HepG2 (cell line): ENCODE measurements around the gene MT1A. TPM values are rescaled to one million over a fixed set of nuclear protein-coding genes. Genes with fewer than 3 reads are reported as not detected.

Source experiments
- ATF4 ChIP-seq, 2 experiments: fragments of 450-650 bp in 1 of 2; sonication (generic) in 1 of 2; formaldehyde crosslinking; IDR thresholded peaks; 2 replicates each; pipeline versions ENCODE4 v1.5.0 to v1.8.0; 2020 to 2022; ENCODE audit warnings: mild to moderate bottlenecking in 1 of 2, missing genetic modification reagents in 1 of 2
- BCL6 ChIP-seq: IDR thresholded peaks from 2 replicates; pipeline ENCODE4 v1.6.1; 2016; ENCODE audit warnings: missing genetic modification reagents, missing compliant biosample characterization
- CBFB ChIP-seq: sonication (generic); formaldehyde crosslinking; IDR thresholded peaks from 2 replicates; pipeline ENCODE4 v1.4.0; 2020; ENCODE audit warnings: missing genetic modification reagents
- FOSL1 ChIP-seq: sonication (generic); formaldehyde crosslinking; IDR thresholded peaks from 2 replicates; pipeline ENCODE4 v1.9.0; 2021; ENCODE audit warnings: missing genetic modification reagents, borderline replicate concordance
- HIVEP1 ChIP-seq: sonication (generic); formaldehyde crosslinking; IDR thresholded peaks from 2 replicates; pipeline ENCODE4 v1.4.0; 2020; ENCODE audit warnings: mild to moderate bottlenecking, missing genetic modification reagents
- HNRNPUL1 ChIP-seq: fragments of 200-400 bp; formaldehyde crosslinking; IDR thresholded peaks from 2 replicates; pipeline ENCODE4 v1.6.1; 2017; ENCODE audit warnings: low read depth, mild to moderate bottlenecking, low read length, moderate library complexity
- MBD4 ChIP-seq: IDR thresholded peaks from 2 replicates; pipeline ENCODE4 v1.6.1; 2012; ENCODE audit warnings: low read length, inconsistent platforms, borderline replicate concordance
- MXD3 ChIP-seq: IDR thresholded peaks from 2 replicates; pipeline ENCODE4 v1.6.1; 2016; ENCODE audit warnings: mild to moderate bottlenecking, missing biosample characterization, missing genetic modification reagents
- PRPF4 ChIP-seq: fragments of 200-400 bp; formaldehyde crosslinking; IDR thresholded peaks from 2 replicates; pipeline ENCODE4 v1.6.1; 2016; ENCODE audit warnings: low read length, low read depth; ENCODE audit not compliant: poor library complexity, severe bottlenecking
- RBM39 ChIP-seq: fragments of 200-400 bp; formaldehyde crosslinking; IDR thresholded peaks from one replicate; pipeline ENCODE4 v1.6.1; 2018; ENCODE audit warnings: antibody characterized with exemption, mild to moderate bottlenecking, low read depth, low read length; ENCODE audit not compliant: poor library complexity, severe bottlenecking
- SAP130 ChIP-seq: IDR thresholded peaks from 2 replicates; pipeline ENCODE4 v1.6.1; 2016; ENCODE audit warnings: low read depth
- SIN3B ChIP-seq: fragments of 150-350 bp; IDR thresholded peaks from 2 replicates; pipeline ENCODE4 v1.6.1; 2014; ENCODE audit warnings: low read length
- SRSF1 ChIP-seq: fragments of 200-400 bp; formaldehyde crosslinking; optimal IDR thresholded peaks from 2 replicates; pipeline ENCODE3; 2017; ENCODE audit warnings: mild to moderate bottlenecking, low read depth, low read length, moderate library complexity
- STAT5B ChIP-seq: sonication (generic); formaldehyde crosslinking; IDR thresholded peaks from 2 replicates; pipeline ENCODE4 v1.4.0; 2020; ENCODE audit warnings: missing genetic modification reagents
- STAT6 ChIP-seq: sonication (generic); formaldehyde crosslinking; IDR thresholded peaks from 2 replicates; pipeline ENCODE4 v1.4.0; 2020; ENCODE audit warnings: missing genetic modification reagents, mild to moderate bottlenecking, borderline replicate concordance
- TAF1 ChIP-seq: sonication (generic); formaldehyde crosslinking; IDR thresholded peaks from 2 replicates; pipeline ENCODE4 v1.4.0; 2020; ENCODE audit warnings: missing genetic modification reagents
- TBX2 ChIP-seq: sonication (generic); formaldehyde crosslinking; IDR thresholded peaks from 2 replicates; pipeline ENCODE4 v1.5.0; 2020; ENCODE audit warnings: missing genetic modification reagents, mild to moderate bottlenecking, borderline replicate concordance
- UBTF ChIP-seq: sonication (generic); formaldehyde crosslinking; IDR thresholded peaks from 2 replicates; pipeline ENCODE4 v1.4.0; 2020; ENCODE audit warnings: mild to moderate bottlenecking, missing genetic modification reagents
- ZNF138 ChIP-seq: sonication (generic); formaldehyde crosslinking; IDR thresholded peaks from 2 replicates; pipeline ENCODE4 v1.5.0; 2020; ENCODE audit warnings: mild to moderate bottlenecking, low read depth, missing genetic modification reagents
- ZNF567 ChIP-seq: sonication (generic); formaldehyde crosslinking; IDR thresholded peaks from 2 replicates; pipeline ENCODE4 v1.8.1; 2023; ENCODE audit warnings: mild to moderate bottlenecking, missing genetic modification reagents, borderline replicate concordance
- ZNF644 ChIP-seq: IDR thresholded peaks from 2 replicates; pipeline ENCODE4 v1.6.1; 2016; ENCODE audit warnings: low read depth
- ZNF670 ChIP-seq: sonication (generic); formaldehyde crosslinking; IDR thresholded peaks from 2 replicates; pipeline ENCODE4 v1.8.0; 2022; ENCODE audit warnings: mild to moderate bottlenecking, missing genetic modification reagents, borderline replicate concordance
- polyA plus RNA-seq, 8 experiments: library from polyadenylated mRNA; depleted of rRNA in 3 of 8; stranded (reverse) in 7 of 8; unstranded in 1 of 8; fragments of >200 nt; fragmentation: Illumina TruSeq in 4 of 8; extraction: Trizol in 4 of 8; gene quantifications; 2 replicates each; pipeline versions ENCODE4 v1.2.1 to v1.2.3, GENCODE V29; 2011 to 2016; ENCODE audit warnings: low read depth in 4 of 8, missing spikeins in 1 of 8, mixed read lengths in 1 of 8; ENCODE audit not compliant: insufficient read depth in 1 of 8
- total RNA-seq, 5 experiments: library from RNA; depleted of rRNA; stranded (reverse); fragments of >200 nt; fragmentation: Illumina TruSeq; extraction: Trizol; gene quantifications; 2 replicates each; pipeline ENCODE4 v1.2.3, GENCODE V29; 2016; ENCODE audit warnings: low read depth in 1 of 5
- TF ChIP-seq, protein P1 (sequence below): sonication (generic); formaldehyde crosslinking; IDR thresholded peaks from 2 replicates; pipeline ENCODE4 v1.5.1; 2020; ENCODE audit warnings: missing genetic modification reagents, mild to moderate bottlenecking, borderline replicate concordance

Gene MT1A
- total and polyA plus RNA-seq, 2 of the 13 experiments (the other 11 are each of a cell fraction or from before 2014, with no cell fraction given) = 8.3 to 10.4 TPM

GRCh38 chr16:56610017-56610608, 28.4 kb upstream of the MT1A start (continued):
- TF ChIP-seq SAP130 (CRISPR knock-in tag) (peak; percentile 42), CBFB (CRISPR knock-in tag) (no peak), FOSL1 (CRISPR knock-in tag) (no peak), SIN3B (no peak), MBD4 (no peak; the same call in 1 of the 2 replicates), ZNF670 (CRISPR knock-in tag) (no peak), TBX2 (CRISPR knock-in tag) (peak; percentile 46; the same call in 1 of the 2 replicates), RBM39 (no peak), MXD3 (no peak), TAF1 (CRISPR knock-in tag) (no peak), UBTF (no peak), ATF4 (CRISPR knock-in tag; IDR thresholded peaks at IDR 0.05) (0 out of 4 replicates have a peak, but pooled peaks of 1 of the 2 experiments have one; percentile 22), HNRNPUL1 (no peak), PRPF4 (no peak), ZNF567 (CRISPR knock-in tag) (no peak), SRSF1 (no peak), HIVEP1 (CRISPR knock-in tag) (no peak), ZNF644 (CRISPR knock-in tag) (no peak), STAT5B (CRISPR knock-in tag) (no peak), STAT6 (0 out of 2 replicates have a peak, but pooled peaks have one; percentile 33), ZNF138 (no peak), BCL6 (no peak)
- TF ChIP-seq, protein P1, sequence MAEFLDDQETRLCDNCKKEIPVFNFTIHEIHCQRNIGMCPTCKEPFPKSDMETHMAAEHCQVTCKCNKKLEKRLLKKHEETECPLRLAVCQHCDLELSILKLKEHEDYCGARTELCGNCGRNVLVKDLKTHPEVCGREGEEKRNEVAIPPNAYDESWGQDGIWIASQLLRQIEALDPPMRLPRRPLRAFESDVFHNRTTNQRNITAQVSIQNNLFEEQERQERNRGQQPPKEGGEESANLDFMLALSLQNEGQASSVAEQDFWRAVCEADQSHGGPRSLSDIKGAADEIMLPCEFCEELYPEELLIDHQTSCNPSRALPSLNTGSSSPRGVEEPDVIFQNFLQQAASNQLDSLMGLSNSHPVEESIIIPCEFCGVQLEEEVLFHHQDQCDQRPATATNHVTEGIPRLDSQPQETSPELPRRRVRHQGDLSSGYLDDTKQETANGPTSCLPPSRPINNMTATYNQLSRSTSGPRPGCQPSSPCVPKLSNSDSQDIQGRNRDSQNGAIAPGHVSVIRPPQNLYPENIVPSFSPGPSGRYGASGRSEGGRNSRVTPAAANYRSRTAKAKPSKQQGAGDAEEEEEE (CRISPR knock-in tag) = 0 out of 2 replicates have a peak, but pooled peaks have one; percentile 34
